ENCODE results near the gene LDB3. TPM values are rescaled to one million over a fixed set of nuclear protein-coding genes. Genes with fewer than 3 reads are reported as not detected.

The LDB3 gene
- total and polyA plus RNA-seq, 2 of the 8 experiments (the other 6 are each of a cell fraction or from before 2014, with no cell fraction given): 0.20 to 0.43 TPM

GRCh38 chr10:86628311-86628710, 40.0 kb upstream of the LDB3 start (continued):
- TF ChIP-seq CHD7 (IDR thresholded peaks at IDR 0.05; ENCODE audit: insufficient replicate concordance, low read length): no peak

All from H1 (cell line).